Loucy (cell line): Measurements from ENCODE around the gene LRRC75B.
"Not testable (repeated sequence)": the region's sequence is repeated elsewhere in the genome, so short reads cannot be mapped to it uniquely, and the experiment has no call there.

Experiments used
- EZH2phosphoT487 ChIP-seq: fragments of 200-600 bp; IDR thresholded peaks from 2 replicates; pipeline ENCODE4 v1.6.1; 2018; ENCODE audit warnings: antibody characterized with exemption, mild to moderate bottlenecking, moderate library complexity, borderline replicate concordance
- TF ChIP-seq, protein P1 (sequence below): fragments of 200-600 bp; sonication (generic); conservative IDR thresholded peaks from 2 replicates; pipeline ENCODE4 v1.5.1; 2014; ENCODE audit warnings: mild to moderate bottlenecking, antibody characterized with exemption, low read length

DNA sequence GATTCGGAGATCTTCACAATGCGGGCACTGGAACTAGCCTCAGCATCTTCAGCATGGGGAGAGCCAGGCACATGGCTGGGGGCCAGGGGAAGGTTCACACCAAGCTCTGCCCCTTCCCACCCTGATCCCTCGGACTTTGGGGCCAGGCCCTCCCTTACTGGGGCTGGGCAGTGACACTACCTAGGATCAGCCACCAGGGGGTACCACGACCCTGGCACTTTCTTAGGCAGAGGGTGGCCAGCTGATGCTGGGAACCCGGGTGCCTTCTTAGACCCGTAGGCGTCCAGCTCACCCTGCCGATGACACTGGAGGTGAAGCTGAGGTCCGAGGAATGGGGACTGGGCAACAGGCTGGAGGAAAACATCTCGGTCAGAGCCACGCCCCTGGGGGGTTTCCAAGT, 36.2 kb upstream of the LRRC75B start:
- TF ChIP-seq, protein P1, sequence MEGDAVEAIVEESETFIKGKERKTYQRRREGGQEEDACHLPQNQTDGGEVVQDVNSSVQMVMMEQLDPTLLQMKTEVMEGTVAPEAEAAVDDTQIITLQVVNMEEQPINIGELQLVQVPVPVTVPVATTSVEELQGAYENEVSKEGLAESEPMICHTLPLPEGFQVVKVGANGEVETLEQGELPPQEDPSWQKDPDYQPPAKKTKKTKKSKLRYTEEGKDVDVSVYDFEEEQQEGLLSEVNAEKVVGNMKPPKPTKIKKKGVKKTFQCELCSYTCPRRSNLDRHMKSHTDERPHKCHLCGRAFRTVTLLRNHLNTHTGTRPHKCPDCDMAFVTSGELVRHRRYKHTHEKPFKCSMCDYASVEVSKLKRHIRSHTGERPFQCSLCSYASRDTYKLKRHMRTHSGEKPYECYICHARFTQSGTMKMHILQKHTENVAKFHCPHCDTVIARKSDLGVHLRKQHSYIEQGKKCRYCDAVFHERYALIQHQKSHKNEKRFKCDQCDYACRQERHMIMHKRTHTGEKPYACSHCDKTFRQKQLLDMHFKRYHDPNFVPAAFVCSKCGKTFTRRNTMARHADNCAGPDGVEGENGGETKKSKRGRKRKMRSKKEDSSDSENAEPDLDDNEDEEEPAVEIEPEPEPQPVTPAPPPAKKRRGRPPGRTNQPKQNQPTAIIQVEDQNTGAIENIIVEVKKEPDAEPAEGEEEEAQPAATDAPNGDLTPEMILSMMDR: peak; percentile 37
- not testable (repeated sequence) for TF ChIP-seq EZH2phosphoT487
